Liver (tissue), 9 donors: ENCODE measurements around the gene PROC. TPM values are rescaled to one million over a fixed set of nuclear protein-coding genes. Genes with fewer than 3 reads are reported as not detected.

Experiments
- DNase-seq: peaks from one replicate; pipeline ENCODE4 v3.0.0-alpha.2; 2017; ENCODE audit warnings: low spot score
- H3K27ac ChIP-seq, 2 donors: one replicate each; pipeline ENCODE4 v1.7.0; 2013; ENCODE audit warnings: inconsistent platforms in 2 of 2, low read length in 2 of 2, control low read depth in 1 of 2, low read depth in 1 of 2, mild to moderate bottlenecking in 1 of 2
- H3K27me3 ChIP-seq, 4 donors: one replicate each; pipeline versions ENCODE4 v1.6.1 to v1.7.0; 2013; ENCODE audit warnings: low read length in 3 of 4, inconsistent platforms in 1 of 4, mild to moderate bottlenecking in 1 of 4, moderate library complexity in 1 of 4; ENCODE audit not compliant: control insufficient read depth in 4 of 4, insufficient read depth in 4 of 4
- H3K36me3 ChIP-seq, 4 donors: one replicate each; pipeline versions ENCODE4 v1.6.1 to v1.7.0; 2013; ENCODE audit warnings: low read length in 3 of 4, mild to moderate bottlenecking in 3 of 4, low read depth in 1 of 4, moderate library complexity in 1 of 4; ENCODE audit not compliant: control insufficient read depth in 4 of 4, insufficient read depth in 3 of 4
- H3K4me1 ChIP-seq, 4 donors: one replicate each; pipeline versions ENCODE4 v1.6.1 to v1.7.0; 2013; ENCODE audit warnings: low read length in 3 of 4, mild to moderate bottlenecking in 3 of 4, moderate library complexity in 1 of 4; ENCODE audit not compliant: control insufficient read depth in 4 of 4, insufficient read depth in 4 of 4
- H3K4me3 ChIP-seq, 3 donors: one replicate each; pipeline versions ENCODE4 v1.6.1 to v1.7.0; 2013; ENCODE audit warnings: low read length in 3 of 3, control low read depth in 1 of 3, low read depth in 1 of 3, mild to moderate bottlenecking in 1 of 3
- H3K9ac ChIP-seq, 2 donors: one replicate each; pipeline ENCODE4 v1.7.0; 2013; ENCODE audit warnings: low read length in 2 of 2, mild to moderate bottlenecking in 2 of 2, moderate library complexity in 2 of 2, control low read depth in 1 of 2, low read depth in 1 of 2
- H3K9me3 ChIP-seq, 4 donors: one replicate each; pipeline versions ENCODE4 v1.6.1 to v1.7.0; 2013; ENCODE audit warnings: low read length in 3 of 4; ENCODE audit not compliant: control insufficient read depth in 4 of 4
- ATF3 ChIP-seq: IDR thresholded peaks from 2 replicates; pipeline ENCODE4 v1.6.1; 2016; ENCODE audit warnings: antibody characterized with exemption
- EGR1 ChIP-seq, 2 donors: IDR thresholded peaks; 2 replicates each; pipeline ENCODE4 v1.6.1; 2016 to 2018; ENCODE audit warnings: antibody characterized with exemption in 2 of 2, low read depth in 2 of 2
- FOXA1 ChIP-seq: IDR thresholded peaks from 2 replicates; pipeline ENCODE4 v1.6.1; 2016; ENCODE audit warnings: antibody characterized with exemption
- FOXA2 ChIP-seq: IDR thresholded peaks from 2 replicates; pipeline ENCODE4 v1.6.1; 2016; ENCODE audit warnings: antibody characterized with exemption
- GABPA ChIP-seq, 2 donors: IDR thresholded peaks in 1 of 2; conservative IDR thresholded peaks in 1 of 2; 2 replicates each; pipeline ENCODE4 v1.6.1; 2016; ENCODE audit warnings: antibody characterized with exemption in 2 of 2, mild to moderate bottlenecking in 1 of 2, moderate library complexity in 1 of 2
- HNF4A ChIP-seq, 2 donors: conservative IDR thresholded peaks; 2 replicates each; pipeline ENCODE4 v1.6.1; 2016; ENCODE audit warnings: antibody characterized with exemption in 2 of 2, mild to moderate bottlenecking in 2 of 2
- HNF4G ChIP-seq: IDR thresholded peaks from 2 replicates; pipeline ENCODE4 v1.6.1; 2016; ENCODE audit warnings: antibody characterized with exemption
- JUND ChIP-seq, 2 donors: IDR thresholded peaks; 2 replicates each; pipeline ENCODE4 v1.6.1; 2016; ENCODE audit warnings: antibody characterized with exemption in 2 of 2
- NR2F2 ChIP-seq: IDR thresholded peaks from 2 replicates; pipeline ENCODE4 v1.6.1; 2016; ENCODE audit warnings: antibody characterized with exemption
- RAD21 ChIP-seq, 2 donors: IDR thresholded peaks; 2 replicates each; pipeline ENCODE4 v1.6.1; 2016; ENCODE audit warnings: antibody characterized with exemption in 2 of 2, mild to moderate bottlenecking in 2 of 2
- REST ChIP-seq: IDR thresholded peaks from 2 replicates; pipeline ENCODE4 v1.6.1; 2016; ENCODE audit warnings: antibody characterized with exemption, mild to moderate bottlenecking
- RXRA ChIP-seq, 2 donors: IDR thresholded peaks; 2 replicates each; pipeline ENCODE4 v1.6.1; 2017 to 2018; ENCODE audit warnings: antibody characterized with exemption in 2 of 2, mild to moderate bottlenecking in 1 of 2
- SP1 ChIP-seq: IDR thresholded peaks from 2 replicates; pipeline ENCODE4 v1.6.1; 2018; ENCODE audit warnings: antibody characterized with exemption, mild to moderate bottlenecking
- TAF1 ChIP-seq: conservative IDR thresholded peaks from 2 replicates; pipeline ENCODE4 v1.6.1; 2016; ENCODE audit warnings: antibody characterized with exemption, mild to moderate bottlenecking
- YY1 ChIP-seq: IDR thresholded peaks from 2 replicates; pipeline ENCODE4 v1.6.1; 2016; ENCODE audit warnings: antibody characterized with exemption, mild to moderate bottlenecking
- WGBS: extraction: QIAGEN DNeasy Blood & Tissue Kit; methylation state at CpG from one replicate; pipeline ENCODE4 v1.1.7; 2013; 5-methylcytosine and 5-hydroxymethylcytosine counted together
- polyA plus RNA-seq, 2 donors: library from polyadenylated mRNA; stranded (reverse) in 1 of 2; unstranded in 1 of 2; fragments of 200-250 nt in 1 of 2; fragments of >200 nt in 1 of 2; fragmentation: Nextera tagmentation in 1 of 2; extraction: Ambion mirVana in 1 of 2; gene quantifications; one replicate each; pipeline versions ENCODE4 v1.2.1 to v1.2.3, GENCODE V29; 2013 to 2015
- total RNA-seq, 2 donors: library from RNA; depleted of rRNA; stranded (reverse); fragments of >200 nt; gene quantifications; one replicate each; pipeline ENCODE4 v1.2.3, GENCODE V29; 2014
- TF ChIP-seq, protein P1 (sequence below): IDR thresholded peaks from 2 replicates; pipeline ENCODE4 v1.6.1; 2016; ENCODE audit warnings: antibody characterized with exemption
- TF ChIP-seq, protein P2 (sequence below): fragments of 150-350 bp; IDR thresholded peaks from 2 replicates; pipeline ENCODE4 v1.5.1; 2017; ENCODE audit warnings: improper control_type of control experiment, low read depth, low read length; ENCODE audit not compliant: missing input control
- TF ChIP-seq, protein P3 (sequence below): IDR thresholded peaks from 2 replicates; pipeline ENCODE4 v1.6.1; 2016; ENCODE audit warnings: antibody characterized with exemption
- donor health status: healthy.
- donor health status: healthy.
- donor health status: healthy.
- donor health status: healthy.
- donor health status: healthy.

Gene PROC
- total and polyA plus RNA-seq, 4 donors: 150 to 407 (median 341) TPM

DNA sequence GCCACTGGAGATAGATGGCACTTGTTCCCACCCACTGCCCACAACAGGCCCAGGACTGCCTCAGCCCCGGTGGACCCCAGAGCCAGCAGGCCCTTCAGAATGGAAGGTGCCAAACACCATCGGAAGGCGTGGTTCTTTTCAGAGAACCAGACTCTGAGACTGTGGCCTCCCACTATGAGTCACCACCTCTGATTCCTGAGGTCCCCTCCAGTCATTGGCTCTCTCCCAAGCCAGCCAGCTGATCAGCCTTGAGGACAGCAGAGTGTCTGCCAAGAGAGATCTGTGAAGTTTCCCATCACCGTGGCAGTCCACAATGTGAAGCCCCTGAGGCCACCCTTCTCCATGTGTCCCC, 20.0 kb upstream of the PROC start:
- TF ChIP-seq HNF4G (no peak), JUND (IDR thresholded peaks at IDR 0.05) (peak; percentile 40 to 57), TAF1 (no peak)
- no peak for DNase-seq
- 55% methylated on average over 4 of the region's 4 CpGs for WGBS

GRCh38 chr2:127400533-127400896, 17.7 kb upstream of the PROC start:
- Histone ChIP-seq H3K27ac (no peak overlapping the region), H3K27me3 (no peaks in the 10 kb centered on the region), H3K9me3 (no peaks in the 10 kb centered on the region), H3K4me3 (no peak overlapping the region), H3K36me3 (no peaks in the 10 kb centered on the region), H3K4me1 (peaks cover 0 to 3% (median 0%) of the 10 kb centered on the region in 4 donors), H3K9ac (no peak overlapping the region)
- 82% methylated on average over 9 of the region's 9 CpGs for WGBS
- DNase-seq: no peak
- no peak for TF ChIP-seq JUND (IDR thresholded peaks at IDR 0.05)
- TF ChIP-seq EGR1 (IDR thresholded peaks at IDR 0.05; ENCODE audit: low read depth in 2 of 2): no peak
- TF ChIP-seq RXRA (IDR thresholded peaks at IDR 0.05): no peak
- TF ChIP-seq, protein P1, sequence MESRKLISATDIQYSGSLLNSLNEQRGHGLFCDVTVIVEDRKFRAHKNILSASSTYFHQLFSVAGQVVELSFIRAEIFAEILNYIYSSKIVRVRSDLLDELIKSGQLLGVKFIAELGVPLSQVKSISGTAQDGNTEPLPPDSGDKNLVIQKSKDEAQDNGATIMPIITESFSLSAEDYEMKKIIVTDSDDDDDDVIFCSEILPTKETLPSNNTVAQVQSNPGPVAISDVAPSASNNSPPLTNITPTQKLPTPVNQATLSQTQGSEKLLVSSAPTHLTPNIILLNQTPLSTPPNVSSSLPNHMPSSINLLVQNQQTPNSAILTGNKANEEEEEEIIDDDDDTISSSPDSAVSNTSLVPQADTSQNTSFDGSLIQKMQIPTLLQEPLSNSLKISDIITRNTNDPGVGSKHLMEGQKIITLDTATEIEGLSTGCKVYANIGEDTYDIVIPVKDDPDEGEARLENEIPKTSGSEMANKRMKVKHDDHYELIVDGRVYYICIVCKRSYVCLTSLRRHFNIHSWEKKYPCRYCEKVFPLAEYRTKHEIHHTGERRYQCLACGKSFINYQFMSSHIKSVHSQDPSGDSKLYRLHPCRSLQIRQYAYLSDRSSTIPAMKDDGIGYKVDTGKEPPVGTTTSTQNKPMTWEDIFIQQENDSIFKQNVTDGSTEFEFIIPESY: no peak
- TF ChIP-seq REST: no peak
- TF ChIP-seq HNF4G: no peak
- no peak for TF ChIP-seq FOXA1
- no peak for TF ChIP-seq NR2F2
- TF ChIP-seq, protein P2, sequence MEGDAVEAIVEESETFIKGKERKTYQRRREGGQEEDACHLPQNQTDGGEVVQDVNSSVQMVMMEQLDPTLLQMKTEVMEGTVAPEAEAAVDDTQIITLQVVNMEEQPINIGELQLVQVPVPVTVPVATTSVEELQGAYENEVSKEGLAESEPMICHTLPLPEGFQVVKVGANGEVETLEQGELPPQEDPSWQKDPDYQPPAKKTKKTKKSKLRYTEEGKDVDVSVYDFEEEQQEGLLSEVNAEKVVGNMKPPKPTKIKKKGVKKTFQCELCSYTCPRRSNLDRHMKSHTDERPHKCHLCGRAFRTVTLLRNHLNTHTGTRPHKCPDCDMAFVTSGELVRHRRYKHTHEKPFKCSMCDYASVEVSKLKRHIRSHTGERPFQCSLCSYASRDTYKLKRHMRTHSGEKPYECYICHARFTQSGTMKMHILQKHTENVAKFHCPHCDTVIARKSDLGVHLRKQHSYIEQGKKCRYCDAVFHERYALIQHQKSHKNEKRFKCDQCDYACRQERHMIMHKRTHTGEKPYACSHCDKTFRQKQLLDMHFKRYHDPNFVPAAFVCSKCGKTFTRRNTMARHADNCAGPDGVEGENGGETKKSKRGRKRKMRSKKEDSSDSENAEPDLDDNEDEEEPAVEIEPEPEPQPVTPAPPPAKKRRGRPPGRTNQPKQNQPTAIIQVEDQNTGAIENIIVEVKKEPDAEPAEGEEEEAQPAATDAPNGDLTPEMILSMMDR: no peak
- TF ChIP-seq ATF3: no peak
- TF ChIP-seq RAD21 (IDR thresholded peaks at IDR 0.05): no peak
- no peak for TF ChIP-seq YY1
- TF ChIP-seq HNF4A (conservative IDR thresholded peaks at IDR 0.05): no peak
- no peak for TF ChIP-seq TAF1
- TF ChIP-seq SP1: no peak
- TF ChIP-seq FOXA2: no peak
- TF ChIP-seq, protein P3, sequence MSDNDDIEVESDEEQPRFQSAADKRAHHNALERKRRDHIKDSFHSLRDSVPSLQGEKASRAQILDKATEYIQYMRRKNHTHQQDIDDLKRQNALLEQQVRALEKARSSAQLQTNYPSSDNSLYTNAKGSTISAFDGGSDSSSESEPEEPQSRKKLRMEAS: no peak
- no peak for TF ChIP-seq GABPA (IDR thresholded peaks at IDR 0.05 in 1 of 2, conservative IDR thresholded peaks at IDR 0.05 in 1 of 2)

More for the DNA sequence above, 20.0 kb upstream of the PROC start:
- no peaks in the 10 kb centered on the region for H3K9me3 ChIP-seq
- no peak overlapping the region for H3K4me3 ChIP-seq
- H3K4me1 ChIP-seq: peaks cover 0 to 3% (median 0%) of the 10 kb centered on the region in 4 donors
- no peaks in the 10 kb centered on the region for H3K27me3 ChIP-seq
- H3K27ac ChIP-seq: no peak overlapping the region
- H3K36me3 ChIP-seq: no peaks in the 10 kb centered on the region
- no peak overlapping the region for H3K9ac ChIP-seq
